H1 (cell line): ENCODE results near the gene GSTM3. TPM values are rescaled to one million over a fixed set of nuclear protein-coding genes. Genes with fewer than 3 reads are reported as not detected.

Source experiments
- CTCF ChIA-PET: fragments of 300-600 bp; sonication (Branson Sonifier 250); formaldehyde crosslinking; loops from one replicate; lab custom pipeline; 2021; ENCODE audit not compliant: partially characterized antibody; lab: Charles Lee
- POLR2A ChIA-PET: fragments of 300-600 bp; sonication (Branson Sonifier 250); formaldehyde crosslinking; loops from one replicate; lab custom pipeline; 2021; ENCODE audit warnings: inconsistent platforms; ENCODE audit not compliant: partially characterized antibody; lab: Charles Lee
- DNase-seq, 2 experiments: peaks; one replicate each; pipeline versions ENCODE4 v3.0.0 to v3.0.0-alpha.2; 2010 to 2022; ENCODE audit warnings: low spot score in 2 of 2, low read depth in 1 of 2, mixed read lengths in 1 of 2
- FAIRE-seq: peaks from 2 replicates; lab custom pipeline; 2011; peaks lifted over from hg19 to GRCh38; lab: Jason Lieb, UNC
- H2AFZ ChIP-seq: 2 replicates; pipeline ENCODE4 v1.8.1; 2012; ENCODE audit warnings: low read length, inconsistent platforms
- H2AK5ac ChIP-seq: 2 replicates; pipeline ENCODE4 v1.6.1; 2013; ENCODE audit warnings: low read depth, low read length
- H2BK120ac ChIP-seq: replicated peaks from 2 replicates; pipeline ENCODE3; 2013; ENCODE audit warnings: low read depth, low read length, inconsistent platforms
- H2BK12ac ChIP-seq: 2 replicates; pipeline ENCODE4 v1.6.1; 2013; ENCODE audit warnings: low read depth, low read length
- H2BK15ac ChIP-seq: 2 replicates; pipeline ENCODE4 v1.6.1; 2013; ENCODE audit warnings: low read length
- H2BK20ac ChIP-seq: 2 replicates; pipeline ENCODE4 v1.6.1; 2013; ENCODE audit warnings: low read length
- H2BK5ac ChIP-seq: 2 replicates; pipeline ENCODE4 v1.6.1; 2013; ENCODE audit warnings: low read depth, low read length
- H3K14ac ChIP-seq: 2 replicates; pipeline ENCODE4 v1.6.1; 2013; ENCODE audit warnings: inconsistent platforms; ENCODE audit not compliant: insufficient read length
- H3K18ac ChIP-seq: 2 replicates; pipeline ENCODE4 v1.6.1; 2013; ENCODE audit warnings: low read length; ENCODE audit errors: extremely low read depth
- H3K23ac ChIP-seq: 2 replicates; pipeline ENCODE4 v1.6.1; 2013; ENCODE audit warnings: inconsistent platforms; ENCODE audit not compliant: insufficient read length
- H3K23me2 ChIP-seq: 2 replicates; pipeline ENCODE4 v1.6.1; 2013; ENCODE audit warnings: low read depth, low read length
- H3K27ac ChIP-seq: 2 replicates; pipeline ENCODE4 v1.6.1; 2011; ENCODE audit warnings: low read depth, low read length, inconsistent platforms
- H3K27me3 ChIP-seq, 4 experiments: replicated peaks in 1 of 4; 1 replicate in 1 of 4; 2 replicates in 3 of 4; pipeline versions ENCODE4 v1.6.1 to v1.8.1; 2011 to 2013; ENCODE audit warnings: low read length in 3 of 4, mild to moderate bottlenecking in 3 of 4, inconsistent platforms in 2 of 4, mixed read lengths in 2 of 4, moderate library complexity in 1 of 4; ENCODE audit not compliant: control insufficient read depth in 3 of 4, insufficient read depth in 3 of 4; ENCODE audit errors: extremely low read depth in 1 of 4
- H3K36me3 ChIP-seq, 4 experiments: 2 replicates each; pipeline versions ENCODE4 v1.6.1 to v1.8.1; 2011 to 2013; ENCODE audit warnings: mild to moderate bottlenecking in 4 of 4, low read length in 3 of 4, moderate library complexity in 2 of 4, control low read depth in 1 of 4, inconsistent platforms in 1 of 4; ENCODE audit not compliant: insufficient read depth in 4 of 4, control insufficient read depth in 2 of 4
- H3K4ac ChIP-seq: replicated peaks from 2 replicates; pipeline ENCODE3; 2013; ENCODE audit warnings: low read length, low read depth, mixed read lengths, inconsistent platforms; ENCODE audit not compliant: insufficient read length
- H3K4me1 ChIP-seq, 4 experiments: replicated peaks in 1 of 4; 1 replicate in 1 of 4; 2 replicates in 3 of 4; pipeline versions ENCODE4 v1.6.1 to v1.8.1; 2011 to 2013; ENCODE audit warnings: low read length in 3 of 4, inconsistent platforms in 2 of 4, mixed read lengths in 1 of 4; ENCODE audit not compliant: insufficient read depth in 4 of 4, control insufficient read depth in 3 of 4
- H3K4me2 ChIP-seq, 2 experiments: 2 replicates each; pipeline versions ENCODE4 v1.6.1 to v1.8.1; 2011 to 2013; ENCODE audit warnings: low read depth in 2 of 2, low read length in 2 of 2, control low read depth in 1 of 2, inconsistent platforms in 1 of 2, mild to moderate bottlenecking in 1 of 2; ENCODE audit not compliant: insufficient read depth in 1 of 2
- H3K4me3 ChIP-seq, 4 experiments: fragments of 200-600, 300-600 bp in 1 of 4; sonication (generic), shearing (Covaris generic), sonication (Bioruptor Twin) in 1 of 4; 2 replicates each; pipeline versions ENCODE4 v1.5.1 to v1.8.1; 2011 to 2016; ENCODE audit warnings: low read length in 4 of 4, low read depth in 3 of 4, control low read depth in 2 of 4, inconsistent platforms in 2 of 4, mild to moderate bottlenecking in 2 of 4, mixed read lengths in 1 of 4, moderate library complexity in 1 of 4; ENCODE audit not compliant: insufficient read depth in 2 of 4; ENCODE audit errors: extremely low read depth in 1 of 4
- H3K56ac ChIP-seq: replicated peaks from 2 replicates; pipeline ENCODE3; 2013; ENCODE audit warnings: low read depth, mild to moderate bottlenecking, mixed read lengths, low read length, inconsistent platforms; ENCODE audit not compliant: insufficient read length
- H3K79me1 ChIP-seq: 2 replicates; pipeline ENCODE4 v1.6.1; 2013; ENCODE audit warnings: low read depth, low read length, control low read depth
- H3K79me2 ChIP-seq, 2 experiments: 2 replicates each; pipeline versions ENCODE4 v1.6.1 to v1.8.1; 2012 to 2013; ENCODE audit warnings: low read length in 2 of 2, mild to moderate bottlenecking in 2 of 2, inconsistent platforms in 1 of 2; ENCODE audit not compliant: insufficient read depth in 2 of 2, control insufficient read depth in 1 of 2
- H3K9ac ChIP-seq, 4 experiments: replicated peaks in 1 of 4; 1 replicate in 1 of 4; 2 replicates in 3 of 4; pipeline versions ENCODE4 v1.6.1 to v1.8.1; 2011 to 2013; ENCODE audit warnings: low read depth in 3 of 4, low read length in 3 of 4, control low read depth in 2 of 4, mild to moderate bottlenecking in 2 of 4, moderate library complexity in 2 of 4, inconsistent platforms in 1 of 4; ENCODE audit errors: extremely low read depth in 1 of 4
- H3K9me3 ChIP-seq, 2 experiments: 2 replicates each; pipeline versions ENCODE4 v1.6.1 to v1.8.1; 2012 to 2013; ENCODE audit warnings: mild to moderate bottlenecking in 2 of 2, moderate library complexity in 2 of 2, control low read depth in 1 of 2, inconsistent platforms in 1 of 2, low read depth in 1 of 2, low read length in 1 of 2, mixed read lengths in 1 of 2; ENCODE audit not compliant: insufficient read depth in 2 of 2
- H4K20me1 ChIP-seq, 2 experiments: replicated peaks in 1 of 2; 2 replicates each; pipeline versions ENCODE3 to v1.8.1; 2011 to 2013; ENCODE audit warnings: inconsistent platforms in 2 of 2, low read length in 2 of 2, mild to moderate bottlenecking in 1 of 2; ENCODE audit not compliant: insufficient read depth in 2 of 2, control insufficient read depth in 1 of 2
- H4K5ac ChIP-seq: 2 replicates; pipeline ENCODE4 v1.6.1; 2013; ENCODE audit warnings: low read length, low read depth, mixed read lengths, inconsistent platforms; ENCODE audit not compliant: insufficient read length
- H4K8ac ChIP-seq: 2 replicates; pipeline ENCODE4 v1.8.0; 2013; ENCODE audit warnings: mild to moderate bottlenecking, moderate library complexity, low read length, inconsistent platforms; ENCODE audit not compliant: insufficient read depth; ENCODE audit errors: extremely low read depth
- H4K91ac ChIP-seq: replicated peaks from 2 replicates; pipeline ENCODE3; 2013; ENCODE audit warnings: low read length, mixed read lengths, inconsistent platforms; ENCODE audit not compliant: insufficient read length
- CBX8 ChIP-seq: fragments of 300-800, 300-1000 bp; sonication (generic); IDR thresholded peaks from 2 replicates; pipeline ENCODE4 v1.7.1; 2016; ENCODE audit warnings: low read depth, low read length, borderline replicate concordance
- CEBPB ChIP-seq: IDR thresholded peaks from 2 replicates; pipeline ENCODE4 v1.6.1; 2012; ENCODE audit warnings: low read depth, low read length
- CHD2 ChIP-seq: IDR thresholded peaks from 2 replicates; pipeline ENCODE4 v1.6.1; 2012; ENCODE audit warnings: low read length, improper control_type of control experiment
- GABPA ChIP-seq: IDR thresholded peaks from 2 replicates; pipeline ENCODE4 v1.6.1; 2011; ENCODE audit warnings: mild to moderate bottlenecking, low read length, moderate library complexity, borderline replicate concordance; ENCODE audit not compliant: insufficient read depth
- GTF2F1 ChIP-seq: IDR thresholded peaks from 2 replicates; pipeline ENCODE4 v1.6.1; 2012; ENCODE audit warnings: low read depth, low read length, improper control_type of control experiment, borderline replicate concordance
- RAD21 ChIP-seq, 2 experiments: IDR thresholded peaks in 1 of 2; conservative IDR thresholded peaks in 1 of 2; 2 replicates each; pipeline ENCODE4 v1.6.1; 2011; ENCODE audit warnings: low read depth in 2 of 2, low read length in 2 of 2, improper control_type of control experiment in 1 of 2, inconsistent platforms in 1 of 2, mild to moderate bottlenecking in 1 of 2, moderate library complexity in 1 of 2
- RFX5 ChIP-seq: IDR thresholded peaks from 2 replicates; pipeline ENCODE4 v1.6.1; 2011; ENCODE audit warnings: low read depth, low read length, improper control_type of control experiment, borderline replicate concordance
- SP1 ChIP-seq: IDR thresholded peaks from 2 replicates; pipeline ENCODE4 v1.6.1; 2011; ENCODE audit warnings: low read depth, low read length
- WGBS, 2 experiments: shearing (Covaris generic) in 1 of 2; methylation state at CpG; one replicate each; pipeline versions ENCODE4 v1.1.6 to v1.1.7; 2013 to 2015; ENCODE audit warnings: low lambda C conversion rate in 2 of 2, mixed read lengths in 2 of 2, inconsistent platforms in 1 of 2, low coverage in 1 of 2, missing lambda C conversion rate in 1 of 2; ENCODE audit not compliant: insufficient replicate concordance in 2 of 2, insufficient coverage in 1 of 2, insufficient read length in 1 of 2; ENCODE audit errors: extremely low coverage in 1 of 2, missing lambda C conversion rate in 1 of 2; 5-methylcytosine and 5-hydroxymethylcytosine counted together
- polyA plus RNA-seq, 7 experiments: library from polyadenylated mRNA; depleted of rRNA in 3 of 7; stranded (reverse) in 5 of 7; unstranded in 2 of 7; fragments of >200 nt in 5 of 7; fragments of 200-250 nt in 2 of 7; gene quantifications; 1 replicate in 5 of 7; 2 replicates in 1 of 7; 4 replicates in 1 of 7; pipeline versions ENCODE4 v1.2.1 to v1.2.3, GENCODE V29; 2011 to 2013; ENCODE audit warnings: missing spikeins in 2 of 7, mixed read lengths in 2 of 7
- total RNA-seq: library from RNA; stranded (reverse); fragmentation: NEBNext Ultra II Directional; extraction: Animal tissue kit (Norgen Biotek cat#: 25700); gene quantifications from 2 replicates; pipeline ENCODE4 v1.2.1, GENCODE V29; 2021

GSTM3 gene
- total and polyA plus RNA-seq, 2 of the 8 experiments (the other 6 are each of a cell fraction or from before 2014, with no cell fraction given), result 2.2 to 5.1 TPM

GRCh38 chr1:109784551-109785252 is 43.9 kb upstream of the GSTM3 start:
- no peak overlapping the region for H3K27ac ChIP-seq
- H3K4me1 ChIP-seq, result peaks cover 0 to 4% (median 1%) of the 10 kb centered on the region in 4 experiments; a peak in 4 of 7 replicates
- H3K23me2 ChIP-seq, result no peaks in the 10 kb centered on the region; the same call in 1 of the 2 replicates
- H3K14ac ChIP-seq, result no peak overlapping the region
- H3K9me3 ChIP-seq, result peaks cover 7 to 8% of the 10 kb centered on the region in 2 experiments; a peak in 3 of 4 replicates
- H3K4ac ChIP-seq, result no peak overlapping the region
- 88% methylated on average over 5 of the region's 5 CpGs; no CpG with 5 or more reads in 1 of the 2 experiments for WGBS, 2 experiments
- H4K20me1 ChIP-seq, result no peaks in the 10 kb centered on the region
- H3K79me2 ChIP-seq, result no peaks in the 10 kb centered on the region
- no peaks in the 10 kb centered on the region for H3K79me1 ChIP-seq
- no peak overlapping the region; the same call in 1 of the 2 replicates for H3K18ac ChIP-seq
- H3K27me3 ChIP-seq, result no peaks in the 10 kb centered on the region
- H3K36me3 ChIP-seq, result no peaks in the 10 kb centered on the region
- no peak overlapping the region for H2BK120ac ChIP-seq
- no peak overlapping the region for H2AK5ac ChIP-seq
- no peak overlapping the region for H2BK20ac ChIP-seq
- no peak overlapping the region; the same call in 1 of the 2 replicates for H2BK5ac ChIP-seq
- H3K23ac ChIP-seq, result no peak overlapping the region
- FAIRE-seq (no peak), DNase-seq (no peak)
- no peak overlapping the region for H4K8ac ChIP-seq
- ChIA-PET POLR2A (interaction anchor here (1.4 kb wide), 1 partner anchor 200 kb away, joined by 3 read pairs; the partner anchor contains the start of gene AHCYL1), CTCF (interaction anchor here (0.7 to 27.2 kb wide), 11 partner anchors 9 to 227 kb away, joined by 3 to 700 read pairs (median 5); partner anchors contain the start of gene AHCYL1)
- H3K4me2 ChIP-seq, result no peak overlapping the region
- no peak overlapping the region for H3K56ac ChIP-seq
- no peak overlapping the region for H2BK15ac ChIP-seq
- no peak overlapping the region for H3K9ac ChIP-seq
- no peak overlapping the region for H2BK12ac ChIP-seq
- H4K5ac ChIP-seq, result no peak overlapping the region
- H2AFZ ChIP-seq, result no peak overlapping the region
- no peak overlapping the region for H3K4me3 ChIP-seq
- H4K91ac ChIP-seq, result no peak overlapping the region
- no peak for TF ChIP-seq RAD21 (IDR thresholded peaks at IDR 0.05 in 1 of 2, conservative IDR thresholded peaks at IDR 0.05 in 1 of 2; ENCODE audit: low read depth in 2 of 2, low read length in 2 of 2)
- TF ChIP-seq GABPA, result no peak
- TF ChIP-seq CEBPB, result no peak
- no peak for TF ChIP-seq CBX8
- no peak for TF ChIP-seq CHD2
- TF ChIP-seq GTF2F1, result no peak
- no peak for TF ChIP-seq SP1
- no peak for TF ChIP-seq RFX5
- TF ChIP-seq, all 59 proteins: peak for 0
